T1000 (cell line): ENCODE data around the gene GTF3A.

Experiments used
- DNase-seq: peaks from one replicate; lab custom pipeline; 2025; ENCODE audit warnings: mixed read lengths; lab: John Stamatoyannopoulos, UW

The GTF3A gene

DNA sequence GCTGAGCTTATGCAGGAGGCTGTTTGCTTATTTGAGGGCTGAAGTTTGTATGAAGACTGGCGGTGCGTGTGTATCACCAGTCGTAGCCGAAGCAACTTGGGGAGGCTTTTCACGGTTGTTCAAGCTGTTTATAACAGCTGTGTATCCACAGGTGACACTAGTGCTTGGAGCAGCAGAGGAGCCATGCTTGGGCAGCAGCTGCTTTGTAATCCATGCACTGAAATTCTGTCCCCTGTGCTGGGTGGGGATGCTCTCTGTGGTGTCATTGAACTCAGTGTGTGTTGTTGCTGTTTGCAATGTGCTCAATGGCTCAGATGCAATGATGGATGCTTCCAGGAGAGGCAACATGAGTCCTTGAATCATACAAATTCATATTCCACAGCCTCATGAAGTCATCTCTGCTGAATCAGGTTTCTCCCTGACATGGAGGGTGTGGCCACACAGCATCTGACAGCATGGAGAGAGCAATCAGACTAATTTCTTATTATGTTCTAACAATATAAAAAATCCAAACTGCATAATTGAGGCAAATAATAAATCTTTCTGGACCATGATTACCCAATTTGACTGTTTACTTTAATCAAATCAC is 18.8 kb upstream of the GTF3A start:
- DNase-seq: no peak

DNA sequence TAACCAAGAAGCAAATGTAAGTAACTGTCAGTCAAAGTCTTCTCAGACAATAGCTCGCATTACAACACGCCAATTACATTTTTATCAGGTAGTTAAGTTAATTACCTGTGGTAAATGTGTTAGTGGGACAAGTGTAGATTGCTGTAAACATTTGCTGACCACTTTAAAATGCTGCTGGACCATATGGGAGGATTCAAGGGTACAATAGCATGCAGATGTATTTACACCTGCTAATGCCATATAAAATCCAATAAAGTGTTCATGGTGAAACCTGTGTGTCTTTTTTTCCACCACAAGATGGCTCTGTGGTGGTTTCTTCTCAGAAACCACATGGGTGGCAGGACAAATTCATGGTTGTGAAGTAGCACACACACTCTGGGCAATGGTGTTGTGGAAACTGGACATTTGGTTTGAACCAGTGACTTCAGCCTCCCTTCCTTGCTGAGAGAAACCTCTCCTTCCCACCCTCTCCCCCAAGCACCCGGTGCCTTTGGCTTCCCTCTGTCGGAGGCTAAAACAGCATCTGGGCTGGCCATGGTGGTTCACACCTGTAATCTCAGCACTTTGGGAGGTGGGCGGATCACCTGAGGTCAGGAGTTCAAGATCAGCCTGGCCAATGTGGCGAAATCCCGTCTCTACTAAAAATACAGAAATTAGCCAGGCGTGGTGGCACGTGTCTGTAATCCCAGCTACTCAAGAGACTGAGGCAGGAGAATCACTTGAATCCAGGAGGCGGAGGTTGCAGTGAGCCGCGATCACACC is 18.1 kb upstream of the GTF3A start:
- DNase-seq: no peak

DNA sequence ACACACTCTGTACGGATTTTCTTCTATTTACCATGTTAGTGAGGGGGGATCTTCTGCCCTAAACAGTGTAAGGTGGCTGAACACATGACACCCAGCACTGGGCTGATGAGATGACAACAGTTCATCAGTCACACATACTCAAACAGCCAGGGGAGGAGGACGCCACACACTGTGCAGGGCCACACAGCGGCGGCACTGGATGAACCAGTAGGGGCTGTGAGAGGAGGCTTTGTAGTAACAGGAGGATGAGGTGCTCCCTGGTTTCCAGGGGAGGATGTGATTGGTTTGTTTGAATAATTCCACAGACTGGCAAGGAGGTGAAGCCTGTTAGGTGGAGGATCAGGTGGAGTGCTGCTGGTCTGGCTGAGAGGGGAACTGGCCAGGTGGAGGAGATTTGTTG is 16.3 kb upstream of the GTF3A start:
- DNase-seq: no peak

DNA sequence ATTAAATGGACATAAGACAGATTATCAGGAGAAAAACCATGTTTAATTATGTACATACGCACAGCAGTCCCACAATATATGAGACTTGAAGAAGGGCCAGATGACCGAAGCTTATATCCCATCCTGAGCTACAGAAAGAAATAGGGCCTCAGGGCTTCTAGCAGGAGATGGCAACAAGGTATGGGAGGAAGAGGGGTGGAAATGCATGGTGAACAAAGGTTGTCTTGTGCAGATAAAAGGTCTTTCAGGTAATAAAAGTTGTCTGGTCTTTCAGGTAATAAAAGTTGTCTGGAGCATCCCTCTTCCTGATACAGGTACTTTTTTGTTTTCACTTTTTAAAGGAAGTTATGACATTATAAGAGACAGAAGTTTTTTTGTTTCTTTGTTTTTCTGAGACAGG is 15.4 kb upstream of the GTF3A start:
- no peak for DNase-seq

DNA sequence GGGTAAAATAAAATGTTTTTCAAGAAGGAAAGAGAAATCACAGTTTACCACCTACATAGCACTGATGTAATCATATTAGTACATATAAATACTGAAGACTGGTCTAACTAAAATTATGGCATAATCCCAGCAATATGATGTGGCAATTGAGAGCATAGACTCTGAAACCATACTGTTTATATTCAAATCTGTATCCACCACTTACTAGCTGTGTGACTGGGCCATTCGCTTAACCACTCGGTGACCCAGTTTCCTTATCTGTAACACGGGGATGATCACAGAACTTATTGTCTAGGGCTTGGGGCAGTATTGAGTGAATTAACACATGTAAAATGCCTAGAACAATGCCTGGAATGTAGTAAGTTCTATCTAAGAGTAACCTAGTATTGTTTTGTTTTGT is 13.1 kb upstream of the GTF3A start:
- DNase-seq: no peak

DNA sequence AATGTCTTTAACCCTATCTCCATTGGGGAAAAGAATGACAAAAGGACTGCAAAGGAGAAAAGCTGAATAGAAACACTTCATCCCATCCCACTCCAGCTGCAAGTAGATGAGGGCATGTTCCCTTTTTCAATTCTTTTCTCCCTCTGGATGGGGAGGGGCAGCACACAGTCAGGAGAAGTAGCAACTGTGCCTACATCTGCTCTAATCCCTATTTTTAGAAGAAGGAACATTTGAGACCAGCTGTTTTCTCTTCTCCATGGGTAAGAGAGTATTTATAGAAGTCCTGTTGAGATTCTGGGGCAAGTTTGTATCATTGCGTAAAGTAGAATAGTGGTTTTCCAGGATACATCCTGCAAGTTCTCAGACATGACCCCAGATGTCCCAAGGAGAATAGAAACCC is 9.3 kb upstream of the GTF3A start:
- DNase-seq: no peak

DNA sequence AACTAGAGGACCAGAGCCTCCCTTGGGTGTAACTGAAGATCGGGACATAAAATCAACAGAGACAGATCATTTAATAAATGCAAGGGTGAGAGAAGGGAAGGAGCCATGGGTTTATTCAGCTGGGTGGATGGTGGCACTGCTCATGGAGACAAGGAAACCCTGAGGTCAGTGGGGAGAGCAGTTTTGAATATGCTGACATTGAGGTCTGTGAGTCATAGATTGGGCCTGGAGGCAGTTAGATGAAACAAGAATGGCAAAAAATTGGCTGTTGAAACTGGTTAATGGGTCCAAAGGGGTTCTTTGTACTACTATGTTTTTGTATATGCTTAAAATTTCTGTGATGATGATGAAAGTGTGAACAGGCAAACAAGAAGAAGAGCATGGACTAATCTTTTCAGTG is 5.1 kb upstream of the GTF3A start:
- DNase-seq: no peak

DNA sequence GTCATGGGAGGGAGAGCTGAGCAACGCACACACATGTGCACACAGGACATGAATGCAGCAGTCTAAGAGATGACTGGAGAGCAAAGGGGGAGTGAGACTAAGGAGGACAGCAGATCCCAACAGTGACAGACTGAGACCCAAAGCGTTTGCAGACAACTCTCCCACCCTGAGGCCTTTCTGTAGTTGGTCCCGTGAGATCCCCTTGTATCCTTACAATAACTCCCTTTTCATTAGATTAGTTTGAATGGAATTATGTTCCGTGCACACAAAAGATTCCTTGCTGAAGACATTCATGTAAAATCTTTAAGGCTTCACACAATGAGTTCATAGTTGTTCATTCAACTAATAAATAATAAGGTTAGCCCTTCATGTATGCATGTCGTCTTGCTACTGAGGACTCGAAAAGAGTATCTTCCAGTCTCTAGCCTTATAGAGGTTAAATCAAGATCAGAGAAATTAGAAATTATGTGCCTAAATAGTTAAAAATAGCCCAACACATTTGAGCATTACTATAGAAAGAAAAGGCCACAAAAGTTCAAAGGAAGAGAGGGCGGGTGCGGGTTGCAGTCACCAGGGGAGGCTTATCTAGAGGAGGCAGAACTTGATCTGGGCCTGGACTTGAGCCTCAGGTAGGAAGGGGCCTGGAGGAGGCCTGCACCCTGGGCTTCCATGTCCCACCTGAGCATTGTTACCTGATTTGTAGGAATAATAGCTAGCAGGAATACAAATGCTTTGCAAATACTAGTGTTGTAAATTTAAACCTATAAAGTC is 3.1 kb upstream of the GTF3A start:
- DNase-seq: no peak

DNA sequence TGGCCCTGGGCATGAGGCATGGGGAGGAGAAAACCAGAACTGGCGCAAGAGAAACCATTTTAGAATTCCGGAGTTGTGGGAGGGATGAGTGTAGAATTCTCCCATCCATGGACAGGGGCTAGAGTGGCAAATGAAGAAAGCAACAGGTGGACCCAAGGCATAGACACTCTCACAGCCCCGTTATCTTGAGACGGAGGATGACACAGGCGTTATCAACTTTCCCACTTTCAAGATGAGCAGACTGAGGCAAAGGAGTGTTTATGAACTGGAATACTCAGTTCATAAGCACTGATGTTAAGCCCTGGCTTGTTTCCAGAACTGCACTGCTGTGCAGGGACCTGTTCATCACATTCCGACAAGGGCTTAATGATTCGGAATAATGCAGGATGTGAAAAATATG is 1.1 kb upstream of the GTF3A start:
- DNase-seq: no peak

DNA sequence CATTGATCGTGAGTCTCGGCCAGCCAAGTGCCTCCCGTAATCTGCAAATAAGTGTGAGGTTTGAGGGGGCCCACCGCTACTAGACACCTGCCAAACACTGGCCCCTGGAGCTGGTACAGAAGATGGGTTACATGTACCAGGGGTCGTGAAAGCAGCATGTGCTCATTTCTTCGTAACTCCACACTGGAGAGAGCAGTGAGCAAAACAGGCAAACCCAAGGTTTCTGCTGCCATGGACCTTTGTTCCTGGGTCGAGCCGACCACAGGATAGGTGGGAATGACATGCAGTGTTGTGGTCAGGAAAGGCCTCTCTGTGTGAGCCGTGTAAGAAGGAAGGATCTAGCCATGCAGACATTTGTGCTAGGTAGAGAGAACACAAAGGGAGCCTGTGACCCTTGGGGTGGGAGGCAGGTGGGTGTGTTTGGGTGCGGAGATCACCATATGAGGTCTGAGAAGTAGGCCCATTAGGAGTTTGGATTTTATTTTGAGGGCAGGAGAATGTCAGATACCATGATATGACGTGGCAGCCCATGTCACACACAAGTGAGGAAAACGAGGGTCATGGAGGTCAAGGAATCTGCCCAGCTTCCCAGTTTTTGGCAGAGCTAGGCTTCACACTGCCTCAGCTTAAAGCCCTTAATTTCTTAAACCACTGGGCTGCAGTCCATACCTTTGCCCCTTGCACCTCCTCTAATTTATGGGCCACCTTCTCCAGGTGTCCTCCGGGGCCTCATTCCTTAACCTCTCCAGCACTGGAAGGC is 919 bp downstream of the GTF3A start:
- DNase-seq: no peak

DNA sequence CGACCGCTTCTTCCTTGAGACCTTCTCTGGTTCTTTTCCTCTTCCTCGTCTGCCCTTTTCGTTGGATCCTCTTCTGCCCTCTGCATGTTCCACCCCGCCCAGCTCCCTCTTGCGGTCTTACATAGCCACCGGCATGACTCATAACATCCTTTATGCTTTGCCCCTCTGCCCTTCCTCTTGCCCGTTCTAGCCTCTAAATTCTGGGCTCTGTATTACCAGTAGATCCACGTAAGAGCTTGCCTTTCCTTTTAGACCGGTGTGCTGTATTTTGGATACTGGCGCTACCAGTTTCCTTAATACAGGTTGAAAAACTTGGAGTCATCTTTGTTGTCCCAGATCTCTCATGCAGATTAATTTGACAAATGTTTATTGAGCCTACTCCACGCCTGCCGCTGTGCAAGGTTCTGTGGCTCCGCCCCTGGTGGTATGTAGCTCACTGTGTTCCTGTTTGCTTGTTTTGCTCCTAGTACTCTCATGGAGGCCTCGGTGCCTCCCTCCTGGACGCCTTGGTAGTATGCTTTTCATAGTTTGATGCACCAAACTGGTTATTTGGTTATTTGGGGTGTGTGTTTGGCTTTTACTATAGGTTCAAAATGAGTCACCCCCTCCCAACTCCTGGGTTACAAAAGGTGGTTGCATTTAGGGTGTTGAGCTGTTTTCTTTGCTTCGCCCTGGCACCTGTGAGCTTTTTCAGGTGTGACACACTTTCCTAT is 1.7 kb downstream of the GTF3A start:
- DNase-seq: peak; percentile 25

DNA sequence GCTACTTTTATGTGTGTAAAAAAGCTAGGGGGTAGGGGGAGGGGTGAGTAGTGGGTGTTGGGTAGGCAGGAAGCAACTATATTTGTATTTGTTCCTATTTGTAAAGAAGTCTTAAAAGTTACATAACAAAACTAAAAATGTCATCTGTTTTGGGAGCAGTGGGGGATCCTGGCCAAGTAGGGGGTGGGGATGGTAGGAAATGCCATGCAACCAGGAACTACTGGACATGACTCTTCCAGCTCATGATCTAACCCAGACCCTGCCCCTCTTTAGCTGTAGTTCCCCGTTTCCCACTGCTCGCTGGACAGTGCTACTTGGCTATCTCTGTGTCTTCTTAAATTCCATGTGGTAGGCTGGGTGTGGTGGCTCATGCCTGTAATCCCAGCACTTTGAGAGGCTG is 3.2 kb downstream of the GTF3A start:
- no peak for DNase-seq

DNA sequence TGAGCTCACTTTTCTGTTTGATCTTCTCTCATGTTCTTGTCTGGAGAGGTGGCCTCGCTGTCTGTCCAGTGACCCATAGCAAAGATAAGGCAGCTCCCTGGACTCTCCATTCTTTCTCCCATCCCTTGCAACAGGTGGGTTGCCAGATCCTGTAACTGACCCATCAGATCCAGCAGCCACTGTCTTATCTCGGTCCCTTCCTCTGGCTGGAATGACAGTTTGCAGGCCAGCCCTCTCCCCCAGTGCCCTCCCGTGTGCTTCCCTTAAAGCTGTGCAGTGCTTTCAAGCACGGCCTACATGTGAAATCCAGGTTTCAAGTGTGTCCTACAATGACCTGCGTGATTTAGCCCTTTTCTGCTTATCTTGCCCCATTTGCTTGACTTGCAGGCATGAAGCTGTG is 3.7 kb downstream of the GTF3A start:
- no peak for DNase-seq

DNA sequence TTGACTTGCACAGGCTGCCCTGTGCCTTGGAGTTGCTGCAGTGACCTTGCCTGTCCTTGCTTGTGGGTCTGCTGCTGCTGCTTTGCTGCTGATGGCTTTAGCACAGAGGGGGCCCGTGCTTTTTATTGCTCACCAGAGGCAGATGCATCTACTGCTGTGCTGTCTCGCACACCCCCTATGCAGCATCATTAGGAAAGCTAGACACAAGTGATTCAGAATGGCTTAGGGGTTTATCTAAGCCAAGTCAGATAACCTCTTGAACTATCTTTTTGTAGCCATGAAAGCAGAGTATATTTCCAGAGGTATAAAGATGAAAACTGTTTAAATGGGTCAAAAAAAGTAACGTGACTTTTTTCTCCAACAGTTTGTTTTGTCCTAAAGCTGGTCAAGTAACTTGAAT is 7.8 kb downstream of the GTF3A start:
- no peak for DNase-seq

DNA sequence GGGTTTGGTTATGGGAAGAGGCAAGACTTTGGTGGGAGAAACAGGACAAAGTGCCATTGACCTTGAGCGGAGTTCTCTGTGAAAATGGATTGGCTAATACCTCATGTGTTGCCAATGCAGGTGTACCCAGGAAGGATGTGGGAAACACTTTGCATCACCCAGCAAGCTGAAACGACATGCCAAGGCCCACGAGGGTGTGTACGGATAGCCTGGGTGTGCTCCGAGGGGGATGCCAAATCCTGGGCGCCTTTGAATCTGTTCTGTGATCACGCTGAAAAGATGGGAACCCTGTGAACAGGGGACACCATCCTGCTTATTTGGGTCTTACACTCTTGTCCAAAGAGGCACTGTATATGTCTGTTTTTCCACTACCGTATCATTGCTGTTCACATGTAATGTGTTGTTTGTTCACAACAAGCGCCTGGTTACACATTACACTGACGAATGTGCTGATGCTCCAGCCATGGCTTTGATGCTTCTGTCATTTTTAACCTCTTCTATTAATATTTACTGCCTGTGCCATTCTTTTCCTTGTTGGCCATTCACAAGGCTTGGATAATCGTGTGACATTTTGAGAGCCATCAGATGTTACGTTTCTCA is 8.3 kb downstream of the GTF3A start:
- no peak for DNase-seq

DNA sequence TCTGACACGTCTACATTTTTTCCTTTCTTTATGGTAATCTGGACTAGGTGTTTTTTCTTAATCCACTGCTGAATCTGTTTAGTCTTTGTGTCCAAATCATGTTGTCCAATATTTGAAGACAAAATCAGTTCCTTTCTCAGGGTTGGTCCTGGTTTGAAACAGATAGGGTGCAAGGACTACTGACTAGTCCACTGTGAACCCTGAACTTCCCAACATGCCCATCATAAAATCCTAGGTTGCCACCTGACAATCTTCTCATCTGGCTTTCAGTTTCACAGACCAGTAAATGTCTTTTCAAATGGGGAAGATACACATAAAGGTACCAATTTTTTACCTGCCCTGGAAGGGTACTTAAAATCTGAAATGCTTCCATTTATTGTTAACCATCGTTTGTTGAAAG is 12.7 kb downstream of the GTF3A start:
- DNase-seq: no peak

DNA sequence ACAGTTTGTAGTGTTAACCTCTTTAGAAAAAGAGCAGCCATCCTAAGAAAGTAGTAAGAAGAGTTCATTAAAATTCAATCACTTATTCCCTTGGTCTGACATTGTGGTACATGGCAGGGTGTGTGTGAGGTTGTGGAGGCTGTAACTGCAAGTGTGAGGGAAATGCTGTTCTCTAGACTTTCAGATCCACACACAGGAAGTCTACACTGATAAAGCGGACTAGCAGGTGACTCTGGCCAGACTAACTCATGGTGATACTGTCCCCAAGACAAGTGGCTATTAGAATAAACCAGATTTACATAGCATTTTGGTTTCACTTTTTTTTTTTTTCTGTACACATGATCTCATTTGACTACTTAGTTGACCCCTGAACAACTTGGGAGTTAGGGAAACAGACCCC is 16.0 kb downstream of the GTF3A start:
- no peak for DNase-seq

DNA sequence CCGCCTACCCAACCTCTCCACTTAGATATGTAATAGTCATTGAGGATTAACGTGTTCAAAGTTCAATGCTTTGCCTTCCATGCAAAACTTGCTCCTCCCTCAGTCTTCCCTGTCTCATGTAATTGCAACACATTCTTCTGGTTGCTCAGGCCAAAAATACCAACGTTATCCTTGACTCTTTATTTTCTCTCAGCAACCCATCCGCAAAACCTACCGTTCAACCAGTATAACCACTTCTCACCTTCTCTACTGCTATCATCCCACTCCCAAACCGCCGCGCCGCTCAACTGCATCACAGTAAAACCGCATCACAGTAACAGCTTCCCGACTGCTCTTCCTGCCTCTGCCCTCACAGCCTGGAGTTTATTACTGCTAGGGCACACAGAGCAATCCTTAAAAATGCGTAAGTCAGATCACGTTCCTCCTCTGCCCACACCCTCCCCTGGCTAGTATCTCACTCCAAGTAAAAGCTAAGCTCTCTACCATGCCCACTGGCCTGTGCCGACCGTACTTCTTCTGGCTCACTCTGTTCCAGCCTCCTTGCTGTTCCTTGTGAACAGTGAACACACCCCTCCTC is 17.7 kb downstream of the GTF3A start:
- no peak for DNase-seq

DNA sequence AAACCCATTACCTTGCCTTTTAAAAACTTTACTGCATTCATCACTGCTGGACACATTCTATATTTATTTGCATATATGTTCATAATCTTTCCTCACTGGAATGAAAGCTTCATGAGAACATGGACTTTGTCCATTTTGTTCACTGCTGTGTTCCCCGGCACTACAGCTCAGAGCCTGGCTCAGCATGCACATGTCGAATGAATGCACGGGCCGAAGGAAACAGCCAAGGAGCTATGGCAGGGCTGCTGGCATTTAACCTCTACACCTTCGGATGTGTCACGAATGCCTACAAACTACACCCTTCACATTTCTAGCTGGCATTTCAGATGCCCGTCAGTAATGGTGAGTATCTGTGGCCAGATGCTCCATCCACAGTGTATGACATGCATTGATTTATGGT is 18.4 kb downstream of the GTF3A start:
- no peak for DNase-seq

DNA sequence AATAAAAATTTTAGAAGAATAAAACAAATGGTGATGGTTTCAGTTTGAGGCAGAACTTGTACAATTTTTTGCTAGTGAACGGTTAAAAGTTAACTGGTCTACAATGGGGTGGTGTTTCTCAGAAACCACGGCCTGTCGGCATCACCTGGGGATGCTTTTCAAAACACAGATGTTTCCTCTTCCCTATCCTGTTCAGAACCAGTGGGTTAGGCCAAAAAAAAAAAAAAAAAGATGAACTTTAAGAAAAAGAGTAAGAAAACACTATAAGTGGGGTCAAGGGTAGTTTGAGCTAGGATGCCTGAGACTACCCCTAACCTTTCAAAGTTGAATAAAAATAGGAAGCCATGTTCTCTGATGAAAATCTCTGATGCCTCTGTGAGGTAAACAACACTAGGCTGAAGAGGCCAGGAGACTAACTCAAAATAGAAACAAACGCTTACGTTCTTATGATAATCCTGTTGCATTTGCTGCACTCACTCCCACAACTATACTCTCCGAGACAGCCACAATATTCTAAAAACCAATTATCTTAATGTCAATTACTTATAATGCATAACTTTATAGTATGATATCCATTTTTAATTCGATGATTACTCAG is 22.7 kb downstream of the GTF3A start:
- no peak for DNase-seq

DNA sequence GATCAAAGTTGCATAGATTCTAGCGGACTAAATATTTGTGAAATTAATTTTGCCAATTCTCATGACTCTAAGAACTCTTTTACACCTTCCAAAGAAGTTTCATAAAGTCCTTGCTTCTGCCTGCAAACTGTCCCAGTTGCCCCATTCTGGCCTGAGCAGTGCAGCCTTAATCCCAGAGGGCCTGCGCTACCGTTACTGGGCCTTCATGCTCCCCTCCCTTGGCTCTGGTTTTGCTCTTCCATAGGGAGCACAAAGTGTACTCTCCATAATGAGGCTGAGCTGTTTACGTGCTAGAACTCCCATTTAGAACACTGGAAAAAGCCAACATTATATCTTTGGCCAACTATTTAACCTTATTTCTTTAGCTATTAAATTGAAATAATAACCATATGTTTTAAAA is 23.9 kb downstream of the GTF3A start:
- no peak for DNase-seq
